GM21390 (cell line): Measurements from ENCODE around the gene ECE1.
A peak's percentile ranks its signal among the peaks of the same experiment; 100 is the strongest.

Source experiments
- ATAC-seq: cut with Tn5 transposase; IDR thresholded peaks from one replicate; pipeline ENCODE4 v1.9.1; 2021; ENCODE audit not compliant: unreplicated experiment

The ECE1 gene

DNA sequence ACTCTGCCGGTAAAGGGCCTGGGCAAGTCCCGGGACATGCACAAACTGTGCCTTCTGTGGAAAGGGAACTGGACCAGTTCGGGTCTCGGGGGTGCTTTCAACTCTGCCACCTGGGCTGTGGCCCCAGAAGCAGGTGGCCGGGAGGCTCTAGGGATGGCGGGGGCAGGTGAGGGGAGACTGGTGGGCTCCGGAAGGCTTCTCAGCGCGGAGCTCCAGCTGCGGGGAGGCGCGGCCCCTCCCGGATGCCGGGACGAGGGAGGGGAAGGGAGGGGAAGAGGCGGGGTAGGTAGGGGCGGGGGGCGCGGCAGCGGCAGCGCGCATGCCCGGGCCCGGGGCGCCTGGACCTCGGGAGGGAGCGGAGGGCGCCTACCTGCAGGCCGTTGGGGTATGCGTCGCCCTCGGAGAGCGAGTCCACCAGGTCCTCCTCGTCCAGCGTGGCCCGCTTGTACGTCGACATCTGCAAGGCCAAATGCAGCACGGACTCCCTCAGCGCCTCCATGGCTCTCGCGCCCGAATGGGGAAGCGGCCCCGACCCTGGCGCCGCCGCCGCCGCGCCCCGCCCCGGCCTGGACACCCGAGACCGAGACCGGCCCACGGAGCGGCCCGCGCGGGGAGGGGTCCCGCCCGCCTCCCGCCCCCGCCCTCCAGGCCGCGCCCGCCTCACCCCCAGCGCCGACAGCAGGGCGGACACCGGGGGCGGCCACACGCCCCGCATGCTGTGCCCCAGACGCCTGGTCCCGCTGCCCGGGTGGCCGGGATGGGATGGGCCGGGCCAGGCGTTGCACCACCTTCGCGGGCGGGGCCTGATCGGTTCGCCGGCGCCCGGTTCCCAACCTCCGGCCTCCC lies at the start of gene ECE1:
ECE1 (minus strand) TSS at position 764 of the 846 bp plus-strand sequence; CDS start at position 715, 49 bp downstream.
- no peak for ATAC-seq

DNA sequence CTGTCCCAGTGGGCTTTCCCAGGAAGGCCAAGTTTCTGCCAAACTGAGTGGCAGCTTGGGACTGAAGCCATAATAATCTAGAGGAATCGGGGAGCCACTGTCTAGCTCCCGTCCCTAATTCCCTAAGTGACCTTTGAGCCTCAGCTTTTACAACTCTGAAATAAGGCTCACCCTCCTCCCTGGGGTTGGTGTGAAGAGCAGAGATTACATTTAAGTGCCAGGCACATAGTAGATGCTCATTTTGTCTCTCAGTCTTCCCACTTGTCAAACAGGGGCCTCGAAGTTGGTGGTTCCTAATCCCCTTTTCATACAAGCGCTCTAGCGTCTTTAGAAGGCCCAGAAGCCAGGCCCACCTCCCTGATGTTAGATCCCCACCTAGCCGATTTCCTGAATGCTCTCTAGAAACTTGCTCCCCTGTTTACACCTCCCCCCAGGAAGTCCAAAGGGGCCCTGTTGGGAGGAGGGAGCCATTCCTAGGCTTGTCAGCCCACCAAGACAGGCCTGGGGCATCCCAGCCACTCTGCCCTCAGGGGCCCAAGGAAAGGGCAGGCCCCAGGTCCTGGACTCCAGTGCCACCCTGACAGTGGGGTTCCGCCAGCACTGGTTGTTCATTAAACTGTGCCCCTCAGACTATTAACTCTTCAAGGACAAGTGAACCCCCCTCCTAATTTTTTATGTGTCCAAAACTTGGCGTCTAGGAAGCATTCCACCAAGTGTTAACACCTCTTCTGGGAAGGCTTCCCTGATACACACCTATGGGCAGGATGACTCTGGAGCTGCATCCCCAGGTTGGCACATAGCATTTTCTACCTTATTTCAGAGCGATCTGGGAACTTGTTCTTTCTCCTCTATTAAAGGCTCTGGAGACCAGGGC lies 49.3 kb upstream of the ECE1 start:
- no peak for ATAC-seq

DNA sequence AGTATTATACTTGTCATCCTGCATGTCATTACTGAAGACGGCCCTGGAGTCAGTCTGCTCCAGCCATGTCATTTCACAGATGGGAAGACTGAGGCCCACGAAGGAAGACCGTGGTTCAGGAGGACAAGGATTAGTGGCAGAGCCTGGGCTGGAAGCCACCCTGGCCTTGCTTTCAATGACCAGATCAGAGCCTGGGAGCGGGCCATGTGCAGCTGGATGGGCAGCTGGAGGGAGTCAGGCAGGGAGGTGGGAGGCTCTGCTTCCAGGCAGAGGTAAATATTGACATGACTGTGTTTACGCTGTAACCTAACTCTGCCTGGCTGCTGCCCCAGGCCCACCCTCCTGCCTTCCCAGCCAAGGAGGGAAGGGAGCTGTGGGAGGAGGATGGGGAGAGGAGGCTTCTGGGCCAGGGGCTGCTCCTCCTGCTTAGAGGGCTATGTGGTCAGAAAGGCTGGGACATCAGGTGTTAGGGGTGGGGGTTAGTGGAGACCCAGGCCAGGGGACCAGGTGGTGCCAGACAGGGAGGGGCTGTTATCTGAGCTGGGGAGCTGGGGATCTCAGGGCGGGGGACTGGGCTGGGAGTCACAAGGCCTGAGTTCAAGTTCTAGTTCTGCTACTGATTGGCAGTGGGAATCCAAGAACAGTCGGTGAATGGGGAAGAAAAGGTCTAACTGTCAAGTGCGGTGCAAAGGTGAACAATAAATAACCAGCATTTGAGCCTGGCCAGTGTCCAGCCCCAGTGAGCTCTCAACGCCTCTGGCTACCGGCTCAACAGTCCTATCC lies 48.5 kb upstream of the ECE1 start:
- ATAC-seq: no peak

DNA sequence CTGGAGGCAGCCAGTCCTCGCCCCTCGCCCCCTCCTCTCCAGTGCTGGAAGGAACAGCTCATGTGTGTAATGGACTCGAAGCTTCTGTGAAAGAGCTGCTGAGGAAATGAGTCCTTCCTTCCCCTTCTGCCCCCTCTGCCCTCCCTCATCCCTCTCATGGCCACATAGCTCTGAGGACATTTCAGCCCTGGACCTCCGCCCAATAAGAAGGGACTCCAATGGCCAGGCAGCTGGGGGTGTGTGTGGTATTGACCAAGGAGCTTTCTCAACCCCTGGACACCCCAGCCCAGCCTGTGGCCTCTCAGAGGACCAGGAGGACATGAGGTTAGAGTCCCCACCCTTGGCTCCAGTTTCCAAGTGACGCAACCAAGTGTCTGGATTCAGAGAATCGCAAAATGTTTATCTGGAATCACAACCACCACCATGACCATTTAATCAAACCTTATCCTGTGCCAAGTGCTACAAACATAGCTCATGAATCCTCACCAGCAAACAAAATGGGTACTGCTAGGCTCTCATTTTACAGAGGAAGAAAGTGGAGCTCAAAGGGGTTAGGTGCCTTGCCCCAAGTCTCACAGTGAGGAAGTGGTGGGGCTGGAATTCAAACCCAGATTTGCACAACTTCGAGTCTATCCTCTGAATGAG lies 47.8 kb upstream of the ECE1 start:
- ATAC-seq: no peak

DNA sequence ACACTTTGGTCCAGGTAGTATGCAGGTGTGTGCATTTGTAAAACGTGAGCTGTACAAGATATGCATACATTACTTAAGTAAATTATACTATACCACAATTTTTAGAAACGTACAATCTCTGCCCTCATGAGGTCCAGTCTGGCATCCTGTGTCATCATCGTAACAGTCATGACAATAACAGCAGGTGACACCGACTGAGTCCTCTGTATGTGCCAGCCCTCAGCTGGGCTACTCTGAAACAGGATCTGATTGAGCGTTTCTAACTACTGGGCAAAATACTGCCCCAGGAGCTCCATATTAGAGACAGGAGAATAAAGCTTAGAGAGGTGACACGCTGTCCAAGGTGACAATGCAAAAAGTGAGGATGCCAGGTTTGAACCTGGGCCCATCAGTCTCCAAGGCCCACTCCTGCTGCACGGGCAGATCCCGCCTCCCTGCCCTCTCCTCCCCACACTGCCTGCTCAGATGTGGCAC lies 47.2 kb upstream of the ECE1 start:
- ATAC-seq: no peak

DNA sequence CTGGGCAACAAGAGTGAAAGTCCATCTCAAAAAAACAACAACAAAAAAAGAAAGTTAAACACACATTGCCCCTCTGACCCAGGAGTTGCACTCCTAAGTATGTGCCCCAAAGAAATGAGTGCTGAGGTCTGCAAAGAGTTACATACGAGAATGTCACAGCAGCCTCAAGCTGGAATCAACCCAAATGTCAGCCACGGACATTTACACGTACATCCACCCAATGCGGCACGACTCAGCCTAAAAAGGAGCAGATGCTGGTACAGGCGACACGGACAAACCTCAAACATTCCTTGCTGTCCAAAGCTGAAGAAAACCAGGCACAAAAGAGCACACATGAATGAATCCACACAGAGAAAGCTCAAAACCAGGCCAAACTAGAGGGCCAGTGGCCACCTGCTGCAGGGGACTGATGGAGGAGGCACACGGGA lies 46.8 kb upstream of the ECE1 start:
- ATAC-seq: no peak

DNA sequence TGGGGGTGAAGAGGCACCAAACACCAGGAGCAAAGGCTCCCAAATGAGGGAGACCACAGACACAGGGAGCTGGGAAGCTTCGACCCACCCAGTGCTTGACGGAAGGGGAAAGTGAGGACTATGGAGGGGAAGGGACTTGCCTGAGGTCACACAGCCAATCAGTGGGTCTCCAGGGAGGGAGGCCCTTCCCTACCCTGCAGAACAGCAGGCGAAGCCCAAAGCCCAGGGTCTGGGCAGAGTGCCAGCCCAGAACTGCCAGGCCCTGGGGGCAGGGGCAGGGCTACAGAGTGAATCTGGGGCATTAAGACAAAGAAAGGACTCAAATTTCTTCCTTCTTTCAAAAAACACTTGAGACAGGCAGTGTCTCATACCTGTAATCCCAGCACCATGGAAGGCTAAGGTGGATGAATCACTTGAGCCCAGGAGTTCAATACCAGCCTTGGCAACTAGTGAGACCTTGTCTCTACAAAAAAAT lies 45.5 kb upstream of the ECE1 start:
- ATAC-seq: no peak

DNA sequence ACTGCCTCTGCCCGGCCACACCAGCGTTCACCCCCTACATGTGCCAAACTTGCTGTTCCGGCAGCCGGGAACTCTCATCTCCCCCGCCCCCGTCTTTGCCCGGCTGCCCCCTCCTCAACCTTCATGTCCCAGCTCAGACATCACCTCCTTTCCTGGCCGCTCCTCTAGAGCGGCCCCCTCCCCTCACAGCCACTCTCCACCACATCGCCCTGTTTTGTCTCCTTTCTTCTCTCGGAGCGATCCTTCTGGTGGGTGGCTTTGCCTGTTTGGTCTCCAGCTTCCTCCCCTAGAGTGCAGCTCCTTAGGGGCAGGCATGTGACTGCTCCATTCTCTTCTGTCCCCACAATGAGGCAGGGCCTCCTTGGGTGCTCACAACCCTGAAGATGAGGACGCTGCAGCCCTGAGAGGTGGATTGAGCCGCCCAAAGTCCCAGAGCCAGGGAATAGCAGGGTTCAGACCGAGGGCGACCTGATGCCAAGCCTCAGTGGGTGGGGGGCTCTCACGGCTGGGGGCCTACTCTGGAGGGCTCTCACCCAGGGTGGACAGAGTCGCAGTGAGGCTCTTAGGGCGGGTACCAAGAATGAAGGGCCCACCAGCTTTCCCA lies 44.9 kb upstream of the ECE1 start:
- ATAC-seq: no peak

DNA sequence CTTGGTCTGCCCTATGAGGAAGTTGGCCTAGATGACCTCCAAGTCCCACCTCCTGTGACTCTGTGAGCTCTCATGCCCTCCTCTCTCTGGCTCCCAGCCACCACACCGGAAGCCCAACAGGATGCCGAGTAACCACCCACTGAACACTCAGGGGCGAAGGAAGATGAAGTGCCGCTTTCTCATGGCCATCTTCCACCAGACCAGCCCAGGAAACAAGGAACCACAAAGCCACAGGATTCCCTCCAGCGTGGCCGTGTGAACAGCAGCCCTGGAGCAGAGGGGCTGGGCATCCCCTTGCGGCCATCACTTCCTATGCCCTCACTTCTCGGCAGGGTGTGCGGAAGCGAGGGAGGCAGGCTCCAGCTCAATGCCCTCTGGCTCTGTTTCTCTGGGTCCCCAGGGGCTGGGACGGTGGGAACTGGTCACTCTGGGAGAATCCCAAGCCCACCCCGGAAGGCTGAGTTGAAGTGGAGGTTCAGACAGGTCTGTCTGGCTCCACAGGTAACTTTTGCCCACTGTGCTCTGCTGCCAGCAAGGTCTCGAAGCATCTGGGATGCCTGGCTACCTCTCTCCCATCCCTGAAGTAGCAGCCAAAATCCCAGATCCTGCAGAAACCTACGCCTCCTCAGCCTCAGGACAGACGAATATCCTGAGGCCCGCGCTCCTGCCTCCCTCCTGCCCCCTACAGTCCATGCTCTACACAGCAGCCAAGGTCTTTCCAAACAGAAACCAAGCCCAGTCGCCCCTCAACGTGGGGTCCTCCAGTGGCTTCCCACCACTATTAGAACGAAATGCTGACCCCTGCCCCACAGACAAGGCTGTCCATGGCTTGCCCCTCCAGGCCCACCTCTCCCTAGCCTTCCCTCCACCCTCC lies 44.2 kb upstream of the ECE1 start:
- ATAC-seq: peak; percentile 75

DNA sequence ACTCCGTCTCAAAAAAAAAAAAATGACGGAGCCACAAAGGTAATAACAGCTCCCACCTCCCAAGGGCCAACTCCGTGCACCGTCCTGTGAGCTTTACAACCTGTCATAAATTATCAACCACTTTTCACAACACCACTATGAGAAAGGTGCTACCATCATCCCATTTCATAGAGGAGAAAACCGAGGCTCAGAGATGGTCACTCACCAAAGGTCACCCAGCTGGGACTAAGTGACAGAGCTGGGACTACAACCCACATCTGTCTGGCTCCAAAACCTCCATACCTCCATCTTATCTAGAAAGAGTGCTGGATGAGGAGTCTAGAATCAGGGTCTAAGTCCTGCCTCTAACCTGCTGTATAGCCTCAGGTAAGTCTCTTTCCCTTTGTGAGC lies 43.6 kb upstream of the ECE1 start:
- ATAC-seq: no peak

DNA sequence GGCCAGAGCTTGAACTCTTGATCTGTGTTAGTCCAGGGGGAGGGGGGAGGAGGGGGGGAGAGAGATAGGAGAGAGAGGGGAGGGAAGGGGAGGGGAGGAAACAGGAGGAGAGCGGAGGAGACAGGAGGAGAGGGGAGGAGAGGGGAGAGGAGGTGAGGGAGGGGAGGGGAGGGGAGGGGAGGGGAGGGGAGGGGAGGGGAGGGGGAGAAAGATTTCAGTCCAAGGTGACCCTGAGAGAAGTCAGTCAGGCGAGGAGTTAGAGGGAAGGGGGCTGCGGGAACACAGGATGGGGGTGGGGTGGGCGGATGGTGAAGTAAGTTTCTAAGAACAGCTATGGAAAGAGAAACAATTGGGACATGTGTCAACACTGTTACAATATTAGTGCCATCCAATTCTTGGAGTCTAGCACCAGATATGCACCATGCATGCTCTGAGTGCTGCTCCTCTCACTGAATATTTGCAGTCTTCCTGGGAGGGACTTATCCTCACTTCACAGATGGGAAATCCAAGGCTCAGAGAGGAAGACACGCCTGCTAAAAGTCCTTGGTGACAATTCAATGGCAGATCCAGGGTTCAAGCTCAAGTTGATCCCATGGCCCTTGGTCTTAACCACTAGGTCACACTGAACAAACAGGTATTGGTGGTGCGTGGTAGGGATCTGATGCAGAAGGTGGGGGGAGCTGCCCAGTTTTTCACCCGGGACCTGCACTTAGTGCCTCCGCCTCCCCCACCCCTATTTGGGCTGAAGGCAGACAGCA lies 42.5 kb upstream of the ECE1 start:
- ATAC-seq: no peak

DNA sequence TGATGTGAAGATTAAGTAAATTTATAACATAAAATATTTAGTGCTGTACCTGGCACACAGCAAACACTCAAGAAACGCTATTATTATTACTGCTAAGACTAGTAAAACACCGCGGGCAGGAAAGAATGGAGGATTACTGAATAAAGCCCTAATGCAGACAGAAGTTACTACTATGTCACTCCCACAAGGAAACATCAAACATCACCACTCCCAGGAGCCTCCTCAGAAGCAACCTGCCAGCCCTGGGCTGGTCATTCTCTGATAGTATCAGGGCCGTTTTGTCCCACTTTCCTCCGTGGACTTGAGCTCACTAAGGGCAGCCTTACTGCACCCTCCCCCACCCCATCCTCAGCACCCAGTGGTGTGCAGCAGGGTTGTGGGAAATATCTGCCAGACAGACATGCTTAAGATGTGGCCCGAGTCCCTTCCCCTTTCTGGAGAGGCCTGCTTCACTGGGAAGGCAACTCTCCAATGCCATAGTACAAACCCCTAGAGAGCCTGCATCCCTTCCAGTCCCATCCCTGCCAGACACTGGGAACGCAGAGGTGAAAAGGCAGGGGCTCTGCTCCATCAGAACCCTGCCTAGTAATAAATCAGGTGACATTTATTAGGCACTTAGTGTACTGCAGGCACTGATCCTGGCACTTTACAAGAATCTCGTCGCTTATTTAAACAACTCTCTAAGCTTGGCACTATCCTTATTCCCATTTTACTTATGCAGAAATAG lies 41.7 kb upstream of the ECE1 start:
- ATAC-seq: no peak

DNA sequence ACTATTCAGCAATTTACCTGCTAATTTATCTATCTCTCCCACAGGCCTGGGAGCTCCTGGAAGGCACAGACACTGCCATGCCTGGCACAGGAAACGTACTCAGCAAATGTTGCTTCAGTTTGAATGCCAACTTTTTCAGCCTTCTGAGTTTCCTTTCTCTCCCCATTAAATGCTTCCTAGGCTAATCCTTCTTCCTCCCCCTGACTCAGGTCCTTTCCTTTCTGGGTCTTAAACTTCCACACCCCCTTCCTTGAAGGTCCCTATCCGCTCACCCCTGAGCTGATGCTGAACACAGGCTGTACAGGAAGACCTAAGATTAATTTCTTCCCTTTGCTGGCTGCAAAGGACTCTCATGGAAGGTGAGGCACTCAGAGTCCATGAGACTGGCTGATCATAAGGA lies 40.3 kb upstream of the ECE1 start:
- no peak for ATAC-seq

DNA sequence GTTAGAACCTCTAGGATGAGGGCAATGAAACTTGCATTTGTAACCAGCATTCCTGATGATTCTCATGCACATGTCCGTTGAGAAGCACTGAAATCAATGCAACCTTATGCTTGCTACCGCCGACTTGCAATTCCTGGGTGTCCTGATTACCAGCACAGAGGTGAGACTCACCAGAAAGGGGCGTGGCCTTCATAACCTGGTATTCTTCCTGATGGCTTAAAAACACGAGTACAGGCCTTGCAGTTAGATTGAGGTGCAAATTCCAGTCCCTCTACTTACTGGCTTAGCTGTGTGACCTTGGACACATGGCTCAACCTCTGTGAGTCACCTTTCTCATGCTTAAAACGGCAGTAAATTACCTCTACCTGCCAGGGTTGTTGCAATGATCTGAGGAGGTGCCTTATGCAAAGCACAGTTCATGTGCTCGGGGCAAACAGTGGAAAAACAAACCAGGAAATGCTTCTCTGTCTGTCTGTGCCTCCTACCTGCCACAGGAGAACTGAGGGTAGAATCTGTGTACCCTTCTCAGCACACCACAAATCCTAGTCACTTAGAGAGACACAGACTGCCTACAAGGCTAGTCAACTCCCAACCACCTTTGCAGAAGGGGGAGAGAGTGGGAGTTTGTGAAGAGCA lies 39.1 kb upstream of the ECE1 start:
- ATAC-seq: no peak

DNA sequence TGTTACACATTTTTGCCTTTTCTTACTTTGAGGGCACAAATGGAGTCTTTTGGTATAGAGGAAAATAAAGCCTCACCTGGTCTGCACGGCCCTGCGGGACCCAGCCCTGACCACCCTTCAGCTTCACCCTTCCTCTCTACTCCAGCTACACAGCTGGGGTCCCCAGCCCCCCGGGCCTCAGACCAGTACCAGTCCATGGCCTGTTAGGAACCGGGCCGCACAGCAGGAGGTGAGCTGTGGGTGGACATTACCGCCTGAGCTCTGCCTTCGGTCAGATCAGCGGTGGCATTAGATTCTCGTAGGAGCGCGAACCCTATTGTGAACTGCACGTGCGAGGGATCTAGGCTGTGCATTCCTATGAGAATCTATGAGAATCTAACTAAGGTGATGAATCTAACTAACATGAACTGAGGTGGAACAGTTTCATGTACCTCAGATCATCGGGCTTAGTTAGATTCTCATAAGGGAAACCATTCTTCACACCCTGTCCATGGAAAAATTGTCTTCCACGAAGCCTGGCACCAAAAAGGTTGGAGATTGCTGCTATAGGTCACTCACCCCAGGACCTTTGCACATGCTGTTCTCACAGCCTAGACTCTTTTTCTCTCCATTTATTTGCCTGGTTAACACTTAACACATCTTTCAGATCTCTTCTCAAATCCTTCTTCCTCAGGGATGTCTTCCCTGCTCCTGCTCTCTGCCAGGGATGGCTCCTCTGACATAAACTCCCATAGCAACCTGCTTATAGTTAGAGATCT lies 37.5 kb upstream of the ECE1 start:
- ATAC-seq: no peak

DNA sequence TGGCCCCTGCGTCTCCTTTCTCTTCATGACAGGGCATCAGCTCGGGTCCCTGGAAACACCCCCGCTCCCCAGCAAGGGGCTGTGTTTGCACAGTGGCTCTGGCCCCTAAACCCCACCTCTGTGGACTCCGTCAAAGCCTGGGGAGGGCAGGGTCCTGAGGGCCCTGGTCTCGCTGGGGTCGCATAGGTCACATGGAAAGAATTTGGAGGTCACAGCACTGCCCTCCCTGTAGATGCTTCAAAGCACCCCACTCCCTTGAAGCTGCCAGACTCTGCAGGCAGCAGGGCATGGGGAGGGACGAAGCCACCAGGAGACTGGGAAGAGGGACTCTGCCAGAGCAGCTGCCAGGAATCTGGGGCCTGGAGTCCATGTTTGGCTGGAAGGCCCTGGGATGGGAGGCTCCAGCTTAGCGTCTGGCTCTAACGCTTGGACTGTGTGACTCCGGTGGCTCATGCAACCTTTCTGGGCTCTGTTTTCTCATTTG lies 36.6 kb upstream of the ECE1 start:
- ATAC-seq: no peak
